Spinal cord (tissue), 10 donors: Measurements from ENCODE around the gene SFN. TPM values are rescaled to one million over a fixed set of nuclear protein-coding genes. Genes with fewer than 3 reads are reported as not detected.

Experiments
- DNase-seq, 6 donors: peaks; one replicate each; pipeline versions ENCODE4 v3.0.0 to v3.0.0-alpha.2; 2013 to 2015; ENCODE audit warnings: low spot score in 6 of 6, low read depth in 4 of 6
- H3K27ac ChIP-seq: one replicate; pipeline ENCODE4 v1.5.1; 2013; ENCODE audit warnings: low read depth, low read length, control low read depth
- H3K27me3 ChIP-seq: one replicate; pipeline ENCODE4 v1.6.1; 2013; ENCODE audit warnings: low read length; ENCODE audit not compliant: control insufficient read depth, insufficient read depth
- H3K36me3 ChIP-seq: one replicate; pipeline ENCODE4 v1.6.1; 2013; ENCODE audit warnings: low read length; ENCODE audit not compliant: control insufficient read depth, insufficient read depth
- H3K4me1 ChIP-seq: one replicate; pipeline ENCODE4 v1.6.1; 2013; ENCODE audit warnings: low read length; ENCODE audit not compliant: control insufficient read depth, insufficient read depth
- H3K4me3 ChIP-seq: one replicate; pipeline ENCODE4 v1.5.1; 2013; ENCODE audit warnings: low read depth, low read length, control low read depth
- H3K9me3 ChIP-seq: one replicate; pipeline ENCODE4 v1.6.1; 2013; ENCODE audit warnings: low read length; ENCODE audit not compliant: control insufficient read depth, insufficient read depth
- WGBS: methylation state at CpG from one replicate; pipeline ENCODE4 v1.1.5; 2013; ENCODE audit warnings: missing lambda C conversion rate; ENCODE audit not compliant: insufficient coverage; 5-methylcytosine and 5-hydroxymethylcytosine counted together
- long read RNA-seq, 4 donors: transcript quantifications; one replicate each; lab custom pipeline, GENCODE V29; 2026
- polyA plus RNA-seq, 2 donors: library from polyadenylated mRNA; unstranded; fragments of 120-200 nt; gene quantifications; one replicate each; pipeline ENCODE4 v1.2.1, GENCODE V29; 2013; ENCODE audit not compliant: insufficient read length in 2 of 2
- total RNA-seq, 2 donors: library from RNA; depleted of rRNA in 1 of 2; stranded (reverse); fragments of 120-200 nt in 1 of 2; fragments of >200 nt in 1 of 2; gene quantifications; one replicate each; pipeline versions ENCODE4 v1.2.3 to v1.2.4, GENCODE V29; 2013 to 2014
- donor health status: healthy.

The SFN gene
- total RNA-seq (under 1 TPM; 0.30 to 0.66 TPM), polyA plus RNA-seq (under 1 TPM in 1 of 2 donors, not detected in 1; 0.32 TPM)
- long read RNA-seq, donor 1, partial matches to known transcripts, result 0 of 1 reads
- long read RNA-seq, donor 1, other reads (novel, unspliced or antisense), result 0 of 1 reads
- long read RNA-seq, donor 2, result 0 reads
- long read RNA-seq, donor 3, partial matches to known transcripts, result 0 of 1 reads
- long read RNA-seq, donor 3, other reads (novel, unspliced or antisense), result 0 of 1 reads
- long read RNA-seq, donor 4, result 0 reads

DNA sequence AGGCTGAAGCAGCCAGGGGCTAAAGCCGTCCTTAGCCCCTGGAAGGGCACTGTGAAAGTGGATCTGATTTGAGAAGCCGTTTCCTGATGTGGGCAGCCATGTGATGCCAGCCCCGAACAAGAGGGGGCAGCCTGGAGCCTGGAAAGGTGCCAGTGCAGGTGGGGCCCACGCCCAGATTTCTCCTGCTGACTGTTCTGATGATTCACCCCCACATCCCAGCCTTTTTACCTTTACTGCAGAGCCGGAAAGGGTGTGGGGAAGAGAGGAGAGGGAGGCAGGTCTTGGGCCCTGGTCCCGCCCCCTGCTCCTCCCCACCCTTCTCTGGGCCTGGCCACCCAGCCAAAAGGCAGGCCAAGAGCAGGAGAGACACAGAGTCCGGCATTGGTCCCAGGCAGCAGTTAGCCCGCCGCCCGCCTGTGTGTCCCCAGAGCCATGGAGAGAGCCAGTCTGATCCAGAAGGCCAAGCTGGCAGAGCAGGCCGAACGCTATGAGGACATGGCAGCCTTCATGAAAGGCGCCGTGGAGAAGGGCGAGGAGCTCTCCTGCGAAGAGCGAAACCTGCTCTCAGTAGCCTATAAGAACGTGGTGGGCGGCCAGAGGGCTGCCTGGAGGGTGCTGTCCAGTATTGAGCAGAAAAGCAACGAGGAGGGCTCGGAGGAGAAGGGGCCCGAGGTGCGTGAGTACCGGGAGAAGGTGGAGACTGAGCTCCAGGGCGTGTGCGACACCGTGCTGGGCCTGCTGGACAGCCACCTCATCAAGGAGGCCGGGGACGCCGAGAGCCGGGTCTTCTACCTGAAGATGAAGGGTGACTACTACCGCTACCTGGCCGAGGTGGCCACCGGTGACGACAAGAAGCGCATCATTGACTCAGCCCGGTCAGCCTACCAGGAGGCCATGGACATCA, at the start of gene SFN:
Gene SFN (plus strand): TSS at position 369 of the 904 bp plus-strand sequence. CDS start 64 bp downstream, at position 433.
- Histone ChIP-seq H3K9me3 (no peaks in the 10 kb centered on the region), H3K27me3 (no peaks in the 10 kb centered on the region), H3K4me3 (no peak within 1 kb of the TSS), H3K27ac (no peak within 1 kb of the TSS), H3K4me1 (peaks cover 26% of the 10 kb centered on the region), H3K36me3 (peaks cover 14% of the 10 kb centered on the region)
- no peak for DNase-seq
- 78% methylated on average over 34 of the region's 37 CpGs for WGBS

DNA sequence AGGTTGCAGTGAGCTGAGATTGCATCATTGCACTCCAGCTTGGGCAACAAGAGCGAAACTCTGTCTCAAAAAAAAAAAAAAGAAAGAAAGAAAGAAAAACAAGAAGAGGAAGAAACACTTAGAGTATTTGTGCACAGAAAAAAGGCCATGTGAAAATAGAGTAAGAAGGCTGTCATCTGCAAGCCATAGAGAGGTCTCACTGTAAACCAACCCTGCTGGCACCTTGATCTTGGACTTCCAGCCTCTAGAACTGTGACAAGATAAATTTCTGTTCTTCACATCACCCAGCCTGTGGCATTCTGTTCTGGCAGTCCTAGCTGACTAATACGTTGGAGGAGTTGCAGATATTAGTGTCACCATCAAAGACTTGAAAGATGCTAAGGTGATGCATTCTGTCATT, 48.6 kb upstream of the SFN start:
- Histone ChIP-seq H3K27me3 (no peaks in the 10 kb centered on the region), H3K9me3 (no peaks in the 10 kb centered on the region), H3K36me3 (no peaks in the 10 kb centered on the region), H3K4me1 (no peaks in the 10 kb centered on the region), H3K4me3 (no peak overlapping the region), H3K27ac (no peak overlapping the region)
- DNase-seq, result no peak
- 100% methylated on average over 1 of the region's 2 CpGs for WGBS

DNA sequence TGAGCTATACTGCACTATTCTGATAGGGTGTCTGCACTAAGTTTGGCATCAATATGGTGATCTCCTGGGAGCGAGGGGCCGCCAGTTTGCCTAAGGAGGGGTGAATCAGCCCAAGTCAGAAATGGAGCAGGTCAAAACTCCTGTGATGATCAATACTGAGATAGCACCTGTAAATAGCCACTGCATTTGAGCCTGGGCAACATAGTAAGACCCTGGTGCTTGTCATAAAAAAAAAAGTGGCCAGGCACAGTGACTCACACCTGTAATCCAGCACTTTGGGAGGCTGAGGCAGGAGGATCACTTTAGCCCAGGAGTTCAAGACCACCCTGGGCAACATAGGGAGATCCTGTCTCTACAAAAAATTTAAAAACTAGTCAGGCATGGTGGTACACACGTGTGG, 48.1 kb upstream of the SFN start:
- no peak overlapping the region for H3K4me3 ChIP-seq
- 87% methylated on average over 3 of the region's 3 CpGs for WGBS
- no peak for DNase-seq
- no peak overlapping the region for H3K27ac ChIP-seq
- no peaks in the 10 kb centered on the region for H3K4me1 ChIP-seq
- H3K9me3 ChIP-seq, result no peaks in the 10 kb centered on the region
- H3K36me3 ChIP-seq, result no peaks in the 10 kb centered on the region
- no peaks in the 10 kb centered on the region for H3K27me3 ChIP-seq

DNA sequence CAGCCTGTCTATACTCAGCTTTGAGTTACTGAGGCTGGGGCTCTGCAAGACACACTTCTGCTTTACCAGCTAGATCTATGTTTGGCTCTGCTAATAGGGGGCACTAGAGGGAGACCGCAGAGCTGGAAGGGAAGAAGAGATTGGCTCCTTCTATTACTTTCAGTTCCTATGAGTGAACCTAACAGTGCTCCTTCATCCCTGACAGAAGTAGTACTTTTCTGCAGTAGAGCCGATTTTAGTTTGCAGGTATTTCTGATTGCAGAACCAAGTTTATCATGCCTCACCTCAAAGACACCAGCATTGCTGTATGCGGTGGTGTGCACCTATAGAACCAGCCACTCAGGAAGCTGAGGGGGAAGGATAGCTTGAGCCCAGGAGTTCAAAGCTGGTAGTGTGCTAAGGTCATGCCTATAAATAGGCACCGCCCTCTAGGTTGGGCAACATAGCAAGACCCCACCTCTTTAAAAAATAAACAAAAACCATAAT, 42.1 kb upstream of the SFN start:
- Histone ChIP-seq H3K27me3 (no peaks in the 10 kb centered on the region), H3K27ac (no peak overlapping the region), H3K36me3 (no peaks in the 10 kb centered on the region), H3K4me1 (peaks cover 2% of the 10 kb centered on the region), H3K4me3 (no peak overlapping the region), H3K9me3 (no peaks in the 10 kb centered on the region)
- no peak for DNase-seq
- WGBS, result 80% methylated on average over 2 of the region's 4 CpGs

DNA sequence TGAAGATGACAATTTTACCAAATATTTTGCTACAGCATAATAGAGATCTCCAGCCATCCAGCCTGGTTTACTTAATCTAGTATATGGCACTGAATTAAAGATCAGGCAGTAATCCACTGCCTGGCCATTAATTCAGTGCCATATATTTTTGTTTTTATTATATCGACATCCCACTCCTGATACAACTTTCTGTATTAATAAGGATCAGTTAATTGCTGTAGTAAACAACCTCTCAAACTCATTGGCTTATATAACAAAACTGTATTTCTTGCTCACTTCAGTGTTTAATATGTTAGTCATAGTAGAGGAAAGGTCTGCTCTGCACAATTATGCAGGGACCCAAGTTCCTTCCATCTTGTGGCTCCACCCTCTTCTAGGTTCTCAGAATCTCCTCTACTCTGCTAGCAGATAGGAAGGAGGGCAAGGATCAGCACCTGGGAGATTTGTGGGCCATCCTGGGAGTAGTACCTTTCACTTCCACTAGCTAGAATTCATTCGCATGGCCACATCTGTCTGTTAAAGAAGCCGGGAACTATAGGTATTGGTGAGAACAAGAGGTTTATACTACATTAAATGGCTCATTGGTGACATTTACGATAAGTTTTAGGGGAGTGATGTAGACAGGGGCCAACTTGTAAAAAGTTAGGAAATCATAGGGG, 40.1 kb upstream of the SFN start:
- no CpG with 5 or more reads among the region's 4 CpGs for WGBS
- H3K36me3 ChIP-seq, result no peaks in the 10 kb centered on the region
- H3K9me3 ChIP-seq, result no peaks in the 10 kb centered on the region
- H3K4me1 ChIP-seq, result peaks cover 13% of the 10 kb centered on the region
- H3K4me3 ChIP-seq, result no peak overlapping the region
- H3K27ac ChIP-seq, result no peak overlapping the region
- H3K27me3 ChIP-seq, result no peaks in the 10 kb centered on the region
- DNase-seq, result no peak

DNA sequence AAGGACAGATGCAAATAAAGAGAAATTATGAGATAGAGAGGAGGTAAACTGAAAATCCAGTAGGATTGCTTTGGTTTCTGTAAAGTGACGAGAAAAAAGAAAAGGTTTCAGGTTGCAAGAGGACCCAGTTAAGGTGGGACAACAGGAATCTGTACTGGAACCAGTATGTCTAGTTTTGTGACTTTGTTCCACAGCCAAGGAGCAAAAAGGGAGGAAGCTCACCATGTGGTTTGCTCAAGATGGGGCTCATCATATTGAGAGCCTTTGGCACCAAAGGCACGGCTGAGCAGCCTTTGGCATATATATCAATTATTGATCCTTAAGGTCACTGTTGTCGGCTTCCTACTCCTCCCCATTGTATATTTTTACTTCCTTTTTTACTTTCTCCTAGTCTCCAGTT, 38.2 kb upstream of the SFN start:
- H3K27ac ChIP-seq, result no peak overlapping the region
- no peak for DNase-seq
- H3K4me1 ChIP-seq, result peaks cover 23% of the 10 kb centered on the region
- H3K4me3 ChIP-seq, result no peak overlapping the region
- H3K9me3 ChIP-seq, result no peaks in the 10 kb centered on the region
- H3K36me3 ChIP-seq, result peaks cover 8% of the 10 kb centered on the region
- H3K27me3 ChIP-seq, result no peaks in the 10 kb centered on the region
- WGBS, result 92% methylated on average over 2 of the region's 3 CpGs

DNA sequence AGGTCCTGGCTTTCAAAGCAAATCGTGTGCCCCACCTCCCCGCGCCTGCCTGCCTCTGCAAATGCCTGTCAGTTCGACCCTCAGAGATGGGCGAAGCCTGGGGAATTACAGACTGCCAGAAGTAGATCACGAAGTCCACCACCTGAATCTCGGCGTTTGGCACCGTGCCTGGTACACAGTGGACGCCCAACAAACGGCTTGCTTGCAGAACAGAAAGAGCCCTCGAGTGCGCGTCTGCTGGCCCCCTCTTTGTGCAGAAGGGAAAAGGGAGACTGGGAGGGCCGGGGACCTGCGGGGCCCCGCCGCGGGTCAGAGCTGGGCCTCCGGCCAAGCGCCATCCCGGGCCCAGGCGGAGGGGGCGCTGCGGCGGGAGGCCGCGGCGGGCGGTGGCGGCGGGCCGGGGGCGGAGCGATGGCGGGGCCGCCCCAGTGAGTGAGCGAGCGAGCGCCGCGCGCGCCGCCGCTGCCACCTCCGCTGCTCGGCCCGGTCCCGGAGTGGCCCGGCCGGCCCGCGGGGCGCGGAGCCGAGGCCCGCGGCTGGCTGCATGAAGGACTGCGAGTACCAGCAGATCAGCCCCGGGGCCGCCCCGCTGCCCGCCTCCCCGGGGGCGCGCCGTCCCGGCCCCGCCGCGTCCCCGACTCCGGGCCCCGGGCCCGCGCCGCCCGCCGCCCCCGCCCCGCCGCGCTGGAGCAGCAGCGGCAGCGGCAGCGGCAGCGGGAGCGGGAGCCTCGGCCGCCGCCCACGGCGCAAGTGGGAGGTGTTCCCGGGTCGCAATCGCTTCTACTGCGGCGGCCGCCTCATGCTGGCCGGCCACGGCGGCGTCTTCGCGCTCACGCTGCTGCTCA, 36.5 kb upstream of the SFN start, which contains the start of gene ZDHHC18:
Gene ZDHHC18 (plus strand): TSS at position 428 of the 845 bp plus-strand sequence. CDS start 117 bp downstream, at position 545.
- Histone ChIP-seq H3K4me3 (peak within 1 kb of the TSS; percentile 77), H3K36me3 (peaks cover 15% of the 10 kb centered on the region), H3K4me1 (peaks cover 23% of the 10 kb centered on the region), H3K27ac (peak within 1 kb of the TSS; percentile 57), H3K27me3 (no peaks in the 10 kb centered on the region), H3K9me3 (no peaks in the 10 kb centered on the region)
- peak; percentile 36 to 90 (median 54) for DNase-seq
- WGBS, result under 1% methylated on average over 107 of the region's 107 CpGs

DNA sequence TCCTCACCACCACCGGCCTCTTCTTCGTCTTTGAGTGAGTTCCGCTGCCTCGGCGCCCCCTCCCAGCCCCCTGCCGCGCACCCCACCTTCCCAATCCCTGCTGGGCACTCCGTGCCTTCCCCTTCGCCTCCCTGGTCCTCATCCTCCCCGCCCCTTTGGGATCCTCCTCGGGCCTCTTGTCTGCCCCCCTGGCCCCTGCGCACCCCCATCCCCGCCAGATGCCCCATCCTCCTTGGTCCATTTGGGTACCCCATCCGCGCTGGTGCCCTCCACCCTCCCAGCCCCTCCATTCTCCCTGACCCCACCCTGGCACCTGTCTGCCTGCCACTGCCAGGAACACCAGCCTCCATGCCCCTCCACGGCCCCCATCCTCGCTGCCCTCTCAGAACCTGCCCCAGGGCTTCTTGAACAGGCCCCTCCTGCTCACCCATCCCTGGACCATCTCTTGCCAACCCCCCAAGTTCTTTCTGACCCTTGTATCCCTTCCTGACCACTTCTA, 35.8 kb upstream of the SFN start:
- DNase-seq, result no peak
- H3K27ac ChIP-seq, result peak overlapping the region; percentile 57

More for the DNA sequence above, 35.8 kb upstream of the SFN start:
- peak overlapping the region; percentile 65 for H3K4me3 ChIP-seq
- H3K27me3 ChIP-seq, result no peaks in the 10 kb centered on the region
- peaks cover 23% of the 10 kb centered on the region for H3K4me1 ChIP-seq
- 1% methylated on average over 13 of the region's 17 CpGs for WGBS
- no peaks in the 10 kb centered on the region for H3K9me3 ChIP-seq
- peaks cover 20% of the 10 kb centered on the region for H3K36me3 ChIP-seq
